ENCODE data around the gene MALAT1.

GRCh38 chr11:65537620-65538231 is 38.9 kb downstream of the MALAT1 start:
- no peak for TF ChIP-seq EZH2phosphoT487 (IDR thresholded peaks at IDR 0.05; ENCODE audit: unreplicated experiment)
- TF ChIP-seq, protein P1, sequence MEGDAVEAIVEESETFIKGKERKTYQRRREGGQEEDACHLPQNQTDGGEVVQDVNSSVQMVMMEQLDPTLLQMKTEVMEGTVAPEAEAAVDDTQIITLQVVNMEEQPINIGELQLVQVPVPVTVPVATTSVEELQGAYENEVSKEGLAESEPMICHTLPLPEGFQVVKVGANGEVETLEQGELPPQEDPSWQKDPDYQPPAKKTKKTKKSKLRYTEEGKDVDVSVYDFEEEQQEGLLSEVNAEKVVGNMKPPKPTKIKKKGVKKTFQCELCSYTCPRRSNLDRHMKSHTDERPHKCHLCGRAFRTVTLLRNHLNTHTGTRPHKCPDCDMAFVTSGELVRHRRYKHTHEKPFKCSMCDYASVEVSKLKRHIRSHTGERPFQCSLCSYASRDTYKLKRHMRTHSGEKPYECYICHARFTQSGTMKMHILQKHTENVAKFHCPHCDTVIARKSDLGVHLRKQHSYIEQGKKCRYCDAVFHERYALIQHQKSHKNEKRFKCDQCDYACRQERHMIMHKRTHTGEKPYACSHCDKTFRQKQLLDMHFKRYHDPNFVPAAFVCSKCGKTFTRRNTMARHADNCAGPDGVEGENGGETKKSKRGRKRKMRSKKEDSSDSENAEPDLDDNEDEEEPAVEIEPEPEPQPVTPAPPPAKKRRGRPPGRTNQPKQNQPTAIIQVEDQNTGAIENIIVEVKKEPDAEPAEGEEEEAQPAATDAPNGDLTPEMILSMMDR (conservative IDR thresholded peaks at IDR 0.05; ENCODE audit: low read depth in 2 of 2): no peak
- no peak for TF ChIP-seq CREB1 (CRISPR knock-in tag; IDR thresholded peaks at IDR 0.05; ENCODE audit: low read depth)
- no peak for TF ChIP-seq STAT1 (IDR thresholded peaks at IDR 0.05; ENCODE audit: unreplicated experiment)
- no peak for TF ChIP-seq EZH2 (IDR thresholded peaks at IDR 0.05; ENCODE audit: low read depth, unreplicated experiment)
- no peak for TF ChIP-seq POLR2AphosphoS5 (IDR thresholded peaks at IDR 0.05; ENCODE audit: low read depth)
- TF ChIP-seq, protein P2, sequence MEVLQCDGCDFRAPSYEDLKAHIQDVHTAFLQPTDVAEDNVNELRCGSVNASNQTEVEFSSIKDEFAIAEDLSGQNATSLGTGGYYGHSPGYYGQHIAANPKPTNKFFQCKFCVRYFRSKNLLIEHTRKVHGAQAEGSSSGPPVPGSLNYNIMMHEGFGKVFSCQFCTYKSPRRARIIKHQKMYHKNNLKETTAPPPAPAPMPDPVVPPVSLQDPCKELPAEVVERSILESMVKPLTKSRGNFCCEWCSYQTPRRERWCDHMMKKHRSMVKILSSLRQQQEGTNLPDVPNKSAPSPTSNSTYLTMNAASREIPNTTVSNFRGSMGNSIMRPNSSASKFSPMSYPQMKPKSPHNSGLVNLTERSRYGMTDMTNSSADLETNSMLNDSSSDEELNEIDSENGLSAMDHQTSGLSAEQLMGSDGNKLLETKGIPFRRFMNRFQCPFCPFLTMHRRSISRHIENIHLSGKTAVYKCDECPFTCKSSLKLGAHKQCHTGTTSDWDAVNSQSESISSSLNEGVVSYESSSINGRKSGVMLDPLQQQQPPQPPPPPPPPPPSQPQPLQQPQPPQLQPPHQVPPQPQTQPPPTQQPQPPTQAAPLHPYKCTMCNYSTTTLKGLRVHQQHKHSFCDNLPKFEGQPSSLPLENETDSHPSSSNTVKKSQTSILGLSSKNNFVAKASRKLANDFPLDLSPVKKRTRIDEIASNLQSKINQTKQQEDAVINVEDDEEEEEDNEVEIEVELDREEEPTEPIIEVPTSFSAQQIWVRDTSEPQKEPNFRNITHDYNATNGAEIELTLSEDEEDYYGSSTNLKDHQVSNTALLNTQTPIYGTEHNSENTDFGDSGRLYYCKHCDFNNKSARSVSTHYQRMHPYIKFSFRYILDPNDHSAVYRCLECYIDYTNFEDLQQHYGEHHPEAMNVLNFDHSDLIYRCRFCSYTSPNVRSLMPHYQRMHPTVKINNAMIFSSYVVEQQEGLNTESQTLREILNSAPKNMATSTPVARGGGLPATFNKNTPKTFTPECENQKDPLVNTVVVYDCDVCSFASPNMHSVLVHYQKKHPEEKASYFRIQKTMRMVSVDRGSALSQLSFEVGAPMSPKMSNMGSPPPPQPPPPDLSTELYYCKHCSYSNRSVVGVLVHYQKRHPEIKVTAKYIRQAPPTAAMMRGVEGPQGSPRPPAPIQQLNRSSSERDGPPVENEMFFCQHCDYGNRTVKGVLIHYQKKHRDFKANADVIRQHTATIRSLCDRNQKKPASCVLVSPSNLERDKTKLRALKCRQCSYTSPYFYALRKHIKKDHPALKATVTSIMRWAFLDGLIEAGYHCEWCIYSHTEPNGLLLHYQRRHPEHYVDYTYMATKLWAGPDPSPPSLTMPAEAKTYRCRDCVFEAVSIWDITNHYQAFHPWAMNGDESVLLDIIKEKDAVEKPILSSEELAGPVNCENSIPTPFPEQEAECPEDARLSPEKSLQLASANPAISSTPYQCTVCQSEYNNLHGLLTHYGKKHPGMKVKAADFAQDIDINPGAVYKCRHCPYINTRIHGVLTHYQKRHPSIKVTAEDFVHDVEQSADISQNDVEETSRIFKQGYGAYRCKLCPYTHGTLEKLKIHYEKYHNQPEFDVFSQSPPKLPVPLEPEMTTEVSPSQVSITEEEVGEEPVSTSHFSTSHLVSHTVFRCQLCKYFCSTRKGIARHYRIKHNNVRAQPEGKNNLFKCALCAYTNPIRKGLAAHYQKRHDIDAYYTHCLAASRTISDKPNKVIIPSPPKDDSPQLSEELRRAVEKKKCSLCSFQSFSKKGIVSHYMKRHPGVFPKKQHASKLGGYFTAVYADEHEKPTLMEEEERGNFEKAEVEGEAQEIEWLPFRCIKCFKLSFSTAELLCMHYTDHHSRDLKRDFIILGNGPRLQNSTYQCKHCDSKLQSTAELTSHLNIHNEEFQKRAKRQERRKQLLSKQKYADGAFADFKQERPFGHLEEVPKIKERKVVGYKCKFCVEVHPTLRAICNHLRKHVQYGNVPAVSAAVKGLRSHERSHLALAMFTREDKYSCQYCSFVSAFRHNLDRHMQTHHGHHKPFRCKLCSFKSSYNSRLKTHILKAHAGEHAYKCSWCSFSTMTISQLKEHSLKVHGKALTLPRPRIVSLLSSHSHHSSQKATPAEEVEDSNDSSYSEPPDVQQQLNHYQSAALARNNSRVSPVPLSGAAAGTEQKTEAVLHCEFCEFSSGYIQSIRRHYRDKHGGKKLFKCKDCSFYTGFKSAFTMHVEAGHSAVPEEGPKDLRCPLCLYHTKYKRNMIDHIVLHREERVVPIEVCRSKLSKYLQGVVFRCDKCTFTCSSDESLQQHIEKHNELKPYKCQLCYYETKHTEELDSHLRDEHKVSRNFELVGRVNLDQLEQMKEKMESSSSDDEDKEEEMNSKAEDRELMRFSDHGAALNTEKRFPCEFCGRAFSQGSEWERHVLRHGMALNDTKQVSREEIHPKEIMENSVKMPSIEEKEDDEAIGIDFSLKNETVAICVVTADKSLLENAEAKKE (CRISPR knock-in tag; IDR thresholded peaks at IDR 0.05): no peak
- no peak for TF ChIP-seq NANOG (IDR thresholded peaks at IDR 0.05; ENCODE audit: borderline replicate concordance)
- TF ChIP-seq, protein P3, sequence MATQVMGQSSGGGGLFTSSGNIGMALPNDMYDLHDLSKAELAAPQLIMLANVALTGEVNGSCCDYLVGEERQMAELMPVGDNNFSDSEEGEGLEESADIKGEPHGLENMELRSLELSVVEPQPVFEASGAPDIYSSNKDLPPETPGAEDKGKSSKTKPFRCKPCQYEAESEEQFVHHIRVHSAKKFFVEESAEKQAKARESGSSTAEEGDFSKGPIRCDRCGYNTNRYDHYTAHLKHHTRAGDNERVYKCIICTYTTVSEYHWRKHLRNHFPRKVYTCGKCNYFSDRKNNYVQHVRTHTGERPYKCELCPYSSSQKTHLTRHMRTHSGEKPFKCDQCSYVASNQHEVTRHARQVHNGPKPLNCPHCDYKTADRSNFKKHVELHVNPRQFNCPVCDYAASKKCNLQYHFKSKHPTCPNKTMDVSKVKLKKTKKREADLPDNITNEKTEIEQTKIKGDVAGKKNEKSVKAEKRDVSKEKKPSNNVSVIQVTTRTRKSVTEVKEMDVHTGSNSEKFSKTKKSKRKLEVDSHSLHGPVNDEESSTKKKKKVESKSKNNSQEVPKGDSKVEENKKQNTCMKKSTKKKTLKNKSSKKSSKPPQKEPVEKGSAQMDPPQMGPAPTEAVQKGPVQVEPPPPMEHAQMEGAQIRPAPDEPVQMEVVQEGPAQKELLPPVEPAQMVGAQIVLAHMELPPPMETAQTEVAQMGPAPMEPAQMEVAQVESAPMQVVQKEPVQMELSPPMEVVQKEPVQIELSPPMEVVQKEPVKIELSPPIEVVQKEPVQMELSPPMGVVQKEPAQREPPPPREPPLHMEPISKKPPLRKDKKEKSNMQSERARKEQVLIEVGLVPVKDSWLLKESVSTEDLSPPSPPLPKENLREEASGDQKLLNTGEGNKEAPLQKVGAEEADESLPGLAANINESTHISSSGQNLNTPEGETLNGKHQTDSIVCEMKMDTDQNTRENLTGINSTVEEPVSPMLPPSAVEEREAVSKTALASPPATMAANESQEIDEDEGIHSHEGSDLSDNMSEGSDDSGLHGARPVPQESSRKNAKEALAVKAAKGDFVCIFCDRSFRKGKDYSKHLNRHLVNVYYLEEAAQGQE (IDR thresholded peaks at IDR 0.05; ENCODE audit: unreplicated experiment): no peak

Measured in GM23338 (cell line).